Muscle layer of duodenum (tissue), 2 donors: Measurements from ENCODE around the gene CFAP61.

Experiments
- H3K27ac ChIP-seq: one replicate; pipeline ENCODE4 v1.7.0; 2013; ENCODE audit warnings: mild to moderate bottlenecking, low read length
- H3K27me3 ChIP-seq: one replicate; pipeline ENCODE4 v1.7.0; 2013; ENCODE audit warnings: low read depth, mild to moderate bottlenecking, control low read depth, low read length
- H3K36me3 ChIP-seq, 2 donors: one replicate each; pipeline ENCODE4 v1.7.0; 2013; ENCODE audit warnings: low read length in 2 of 2, control low read depth in 1 of 2, mild to moderate bottlenecking in 1 of 2; ENCODE audit not compliant: insufficient read depth in 2 of 2, control insufficient read depth in 1 of 2
- H3K4me1 ChIP-seq, 2 donors: one replicate each; pipeline ENCODE4 v1.7.0; 2013; ENCODE audit warnings: low read length in 2 of 2, mild to moderate bottlenecking in 2 of 2, control low read depth in 1 of 2, moderate library complexity in 1 of 2; ENCODE audit not compliant: insufficient read depth in 2 of 2, control insufficient read depth in 1 of 2
- H3K4me3 ChIP-seq, 2 donors: one replicate each; pipeline ENCODE4 v1.7.0; 2013; ENCODE audit warnings: low read length in 2 of 2, low read depth in 1 of 2, mild to moderate bottlenecking in 1 of 2
- H3K9me3 ChIP-seq, 2 donors: one replicate each; pipeline ENCODE4 v1.7.0; 2013; ENCODE audit warnings: low read length in 2 of 2, control low read depth in 1 of 2, mild to moderate bottlenecking in 1 of 2; ENCODE audit not compliant: control insufficient read depth in 1 of 2
- donor health status: healthy.

CFAP61 gene

DNA sequence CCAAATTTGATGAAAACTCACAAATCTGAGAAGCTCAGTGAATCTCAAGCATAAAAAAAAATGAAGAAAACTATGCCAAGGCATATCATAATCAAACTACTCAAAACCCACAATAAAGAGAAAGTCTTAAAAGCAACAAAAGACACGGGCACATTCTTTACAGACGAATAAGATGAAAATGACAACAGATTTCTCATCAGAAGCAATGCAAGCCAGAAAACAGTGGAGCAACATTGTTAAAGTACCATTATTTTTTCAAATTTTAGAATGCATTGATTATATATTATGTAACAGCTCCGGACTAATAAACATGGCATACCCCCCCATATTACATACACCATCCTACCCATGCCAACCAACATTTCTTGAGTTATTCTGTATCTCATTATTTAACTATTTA, 260.2 kb downstream of the CFAP61 start:
- H3K9me3 ChIP-seq: no peaks in the 10 kb centered on the region
- no peaks in the 10 kb centered on the region for H3K4me1 ChIP-seq
- H3K4me3 ChIP-seq: no peak overlapping the region
- no peaks in the 10 kb centered on the region for H3K36me3 ChIP-seq
- H3K27me3 ChIP-seq: no peaks in the 10 kb centered on the region
- H3K27ac ChIP-seq: no peak overlapping the region

DNA sequence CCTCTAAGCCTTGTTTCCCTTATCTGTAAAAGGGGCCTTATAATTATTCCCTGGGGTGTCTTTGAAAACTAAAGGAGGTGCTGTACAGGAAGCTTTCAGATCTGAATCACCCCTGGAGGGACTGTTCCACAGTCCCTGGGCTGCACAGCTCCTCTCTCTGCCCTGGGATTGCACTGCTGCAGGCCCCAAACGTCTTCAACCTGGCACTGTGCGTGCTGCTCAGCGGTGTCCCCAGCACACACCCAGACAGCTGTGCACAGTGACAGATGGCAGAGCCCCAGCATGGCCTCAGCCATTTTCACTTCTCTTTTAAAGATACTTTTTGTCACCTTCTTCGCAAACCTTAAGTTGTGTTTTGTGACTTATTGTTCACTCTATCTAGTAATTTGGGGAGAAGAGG, 264.9 kb downstream of the CFAP61 start:
- Histone ChIP-seq H3K4me3 (no peak overlapping the region), H3K27ac (no peak overlapping the region), H3K4me1 (no peaks in the 10 kb centered on the region), H3K9me3 (peaks cover 0 to 5% of the 10 kb centered on the region in 2 donors), H3K36me3 (no peaks in the 10 kb centered on the region), H3K27me3 (no peaks in the 10 kb centered on the region)

DNA sequence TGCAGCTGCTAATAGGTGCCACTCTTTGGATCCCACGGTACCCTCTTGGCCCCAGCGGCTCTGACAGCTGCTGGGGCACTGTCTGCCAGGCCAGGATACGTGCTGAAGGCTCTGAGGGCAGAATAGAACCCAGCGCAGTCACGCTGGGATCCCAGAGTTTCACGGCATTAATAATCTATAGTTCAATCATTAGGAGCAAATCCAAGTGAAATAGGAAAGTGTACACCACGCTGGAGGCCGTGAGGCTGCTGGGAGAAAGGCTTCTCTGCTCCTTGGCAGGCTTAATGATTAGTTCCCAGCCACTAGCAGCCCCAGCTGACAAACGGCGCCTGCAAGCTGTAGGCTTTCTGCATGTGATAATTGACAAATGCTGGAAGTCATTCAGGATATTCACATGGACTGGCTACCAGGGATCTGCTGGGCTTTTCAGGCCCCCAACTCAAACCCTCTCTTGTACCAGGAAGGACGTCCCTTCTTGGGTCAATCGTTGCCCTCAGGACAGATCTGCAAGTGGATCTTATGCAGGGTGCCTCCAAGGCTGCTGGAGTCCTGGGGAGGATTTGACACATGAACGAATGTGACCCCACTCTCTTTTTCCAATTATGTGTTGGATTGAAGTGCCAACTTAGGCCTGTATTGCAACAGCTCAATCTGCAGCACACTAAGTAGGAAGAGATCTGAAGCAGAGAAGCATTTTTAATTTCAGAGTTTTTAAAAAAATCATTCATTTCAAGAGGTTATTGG, 265.5 kb downstream of the CFAP61 start:
- Histone ChIP-seq H3K27ac (no peak overlapping the region), H3K27me3 (no peaks in the 10 kb centered on the region), H3K4me3 (no peak overlapping the region), H3K4me1 (no peaks in the 10 kb centered on the region), H3K36me3 (no peaks in the 10 kb centered on the region), H3K9me3 (peaks cover 0 to 5% of the 10 kb centered on the region in 2 donors)

DNA sequence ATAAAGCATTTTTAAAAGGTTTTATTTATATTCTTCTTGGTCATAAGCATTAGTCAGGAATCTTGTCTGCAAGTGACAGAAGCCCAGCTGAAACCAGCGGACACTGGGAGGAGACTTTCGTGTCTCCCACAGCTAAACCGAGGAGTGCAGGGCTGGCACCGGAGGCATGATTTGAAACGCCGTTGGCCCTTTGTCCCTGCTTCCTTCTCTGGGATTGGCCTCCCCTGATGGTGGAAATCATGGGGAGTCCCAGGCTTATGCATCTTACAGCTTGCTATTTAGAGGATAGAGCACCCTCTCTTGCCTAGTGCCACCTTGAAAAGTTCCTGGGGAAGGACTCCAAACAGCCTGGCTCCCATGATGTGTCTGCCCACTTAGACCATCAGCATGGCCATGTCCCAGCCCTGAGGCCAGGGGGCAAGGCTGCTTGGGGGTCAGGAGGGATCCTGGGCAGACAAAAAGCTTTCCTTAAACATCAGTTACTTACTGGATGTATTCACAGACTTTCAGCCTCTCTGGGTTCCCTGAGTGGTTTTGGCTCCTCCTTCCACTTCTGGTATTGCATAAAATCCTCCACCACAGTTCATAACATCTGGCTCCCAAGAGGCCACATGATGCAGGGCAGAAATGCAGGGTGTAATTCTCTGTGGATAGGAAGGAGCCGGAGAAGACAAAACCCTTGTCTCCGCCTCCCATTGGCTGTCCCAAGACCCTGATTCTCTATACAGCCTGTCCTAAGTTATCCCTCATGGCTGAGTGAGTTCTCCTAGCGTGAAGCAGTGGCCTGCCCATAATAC, 266.2 kb downstream of the CFAP61 start:
- peaks cover 0 to 5% of the 10 kb centered on the region in 2 donors for H3K9me3 ChIP-seq
- no peaks in the 10 kb centered on the region for H3K36me3 ChIP-seq
- no peak overlapping the region for H3K27ac ChIP-seq
- H3K4me3 ChIP-seq: no peak overlapping the region
- H3K4me1 ChIP-seq: no peaks in the 10 kb centered on the region
- no peaks in the 10 kb centered on the region for H3K27me3 ChIP-seq

DNA sequence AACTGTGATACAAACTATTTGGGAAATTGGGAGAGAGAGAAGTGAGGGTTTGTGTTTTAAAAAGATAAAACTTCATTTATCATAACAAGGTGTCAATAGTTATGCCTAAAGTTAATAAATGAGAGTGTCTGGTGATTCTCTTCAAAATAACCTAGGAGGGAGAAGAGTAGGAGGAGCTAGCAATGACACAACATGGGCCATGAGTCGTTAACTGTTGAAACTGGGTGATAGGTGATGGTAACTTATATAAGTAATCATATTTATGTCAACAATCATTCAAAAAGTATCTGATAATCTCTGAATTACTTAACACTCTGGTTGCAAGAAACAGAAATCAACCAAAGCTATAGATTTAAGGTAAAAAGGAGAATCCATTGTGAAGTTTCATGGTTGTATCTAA, 268.8 kb downstream of the CFAP61 start:
- Histone ChIP-seq H3K4me3 (no peak overlapping the region), H3K4me1 (no peaks in the 10 kb centered on the region), H3K27me3 (no peaks in the 10 kb centered on the region), H3K36me3 (no peaks in the 10 kb centered on the region), H3K27ac (no peak overlapping the region), H3K9me3 (peaks cover 0 to 5% of the 10 kb centered on the region in 2 donors)

DNA sequence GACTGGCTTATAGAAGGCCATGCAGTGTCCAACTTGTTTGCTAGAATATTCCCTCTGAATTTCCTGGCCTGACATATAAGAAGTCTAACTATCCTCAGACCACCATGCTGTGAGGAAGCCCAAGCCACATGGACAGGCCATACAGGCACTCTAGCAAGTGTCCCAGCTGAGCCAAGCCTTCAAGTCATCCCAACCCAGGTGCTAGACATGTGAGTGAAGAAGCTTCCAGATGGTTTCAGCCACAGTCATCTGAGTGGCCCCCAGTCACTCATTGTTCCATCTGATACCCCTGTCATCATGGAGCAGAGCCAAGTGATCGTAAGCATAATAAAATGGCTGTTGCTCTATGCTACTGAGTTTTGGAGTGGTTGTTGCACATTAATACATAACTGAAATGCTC, 269.6 kb downstream of the CFAP61 start:
- Histone ChIP-seq H3K4me3 (no peak overlapping the region), H3K9me3 (peaks cover 0 to 5% of the 10 kb centered on the region in 2 donors), H3K27me3 (no peaks in the 10 kb centered on the region), H3K27ac (no peak overlapping the region), H3K36me3 (no peaks in the 10 kb centered on the region), H3K4me1 (no peaks in the 10 kb centered on the region)

DNA sequence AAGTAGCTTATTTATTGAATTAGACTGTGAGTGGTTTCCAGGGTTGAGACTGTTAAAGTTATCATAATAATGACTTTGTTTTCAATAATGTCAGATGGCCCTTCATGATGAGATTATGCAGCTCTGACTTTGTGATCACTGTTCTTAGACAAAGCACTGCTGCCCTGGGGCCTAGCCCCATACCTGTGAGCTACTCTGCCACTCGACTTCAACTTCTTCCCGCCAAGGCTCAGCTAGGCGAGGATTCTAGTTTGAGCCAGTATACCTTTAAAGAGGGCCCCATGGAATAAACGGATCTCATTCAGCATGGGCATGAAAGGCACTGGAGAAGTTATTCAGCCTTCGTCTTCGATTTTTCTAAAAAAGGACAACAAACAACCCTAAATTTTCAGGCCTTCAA, 270.6 kb downstream of the CFAP61 start:
- Histone ChIP-seq H3K36me3 (no peaks in the 10 kb centered on the region), H3K9me3 (peaks cover 0 to 5% of the 10 kb centered on the region in 2 donors), H3K4me3 (no peak overlapping the region), H3K4me1 (no peaks in the 10 kb centered on the region), H3K27me3 (no peaks in the 10 kb centered on the region), H3K27ac (no peak overlapping the region)

DNA sequence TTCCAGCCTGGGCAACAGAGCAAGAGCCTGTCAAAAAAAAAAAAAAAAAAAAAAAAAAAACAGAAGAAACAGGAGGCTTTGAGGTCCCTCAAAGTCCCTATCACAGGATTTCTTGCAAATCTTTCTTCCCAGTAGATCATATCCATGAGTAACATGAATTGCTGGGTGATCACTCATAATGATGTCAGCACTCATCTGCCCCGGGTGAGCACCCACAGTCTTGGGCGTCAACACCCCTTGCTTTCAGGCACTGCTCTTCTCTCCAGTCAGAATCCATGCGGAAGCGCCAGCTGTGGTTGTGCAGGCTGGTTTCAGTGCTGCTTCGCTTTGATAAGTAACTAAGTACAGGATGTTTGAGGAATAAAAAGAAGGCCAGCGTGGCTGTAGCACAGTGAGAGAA, 275.4 kb downstream of the CFAP61 start:
- no peaks in the 10 kb centered on the region for H3K9me3 ChIP-seq
- H3K27ac ChIP-seq: no peak overlapping the region
- no peaks in the 10 kb centered on the region for H3K27me3 ChIP-seq
- H3K4me3 ChIP-seq: no peak overlapping the region
- H3K4me1 ChIP-seq: no peaks in the 10 kb centered on the region
- no peaks in the 10 kb centered on the region for H3K36me3 ChIP-seq

DNA sequence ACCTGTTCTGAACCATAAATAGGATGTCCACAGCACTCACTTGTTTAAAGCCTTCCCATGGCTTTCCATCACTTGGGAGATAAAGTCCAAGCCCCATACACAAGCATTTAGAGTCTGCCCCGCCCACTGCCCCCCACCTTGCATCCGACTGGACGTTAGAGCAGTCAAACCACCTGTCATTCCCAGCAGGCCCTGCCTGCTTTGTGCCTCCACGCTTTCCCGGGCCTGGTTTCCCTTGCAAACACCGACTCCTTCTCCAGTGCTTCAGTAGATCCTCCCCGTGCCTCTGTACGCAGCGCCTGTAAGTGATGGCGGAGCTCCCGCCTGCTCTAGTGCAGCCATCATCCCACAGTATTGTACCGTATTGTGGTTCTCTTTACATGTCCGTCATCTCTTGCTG, 277.2 kb downstream of the CFAP61 start:
- Histone ChIP-seq H3K9me3 (no peaks in the 10 kb centered on the region), H3K27me3 (no peaks in the 10 kb centered on the region), H3K4me3 (no peak overlapping the region), H3K36me3 (no peaks in the 10 kb centered on the region), H3K27ac (no peak overlapping the region), H3K4me1 (no peaks in the 10 kb centered on the region)

DNA sequence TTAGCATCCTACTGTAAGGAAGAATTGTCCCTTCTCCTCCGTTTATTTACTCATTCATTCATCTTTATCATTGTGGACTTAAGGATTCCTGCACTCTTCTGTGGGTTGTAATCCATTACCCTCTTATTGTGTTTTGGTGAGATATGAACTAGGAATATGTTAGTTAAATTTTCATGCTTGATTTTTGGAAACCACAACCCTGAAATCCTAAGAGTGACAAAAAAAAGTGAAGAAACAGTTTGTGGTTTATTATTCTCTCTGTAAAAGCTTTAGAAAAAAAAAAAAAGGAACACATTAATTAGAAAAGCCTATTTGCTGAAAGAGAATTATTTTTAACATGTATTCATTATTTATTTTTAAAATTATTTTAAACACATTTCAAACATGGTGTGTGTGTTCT, 278.8 kb downstream of the CFAP61 start:
- H3K9me3 ChIP-seq: no peaks in the 10 kb centered on the region
- no peaks in the 10 kb centered on the region for H3K36me3 ChIP-seq
- H3K27me3 ChIP-seq: no peaks in the 10 kb centered on the region
- H3K4me1 ChIP-seq: no peaks in the 10 kb centered on the region
- H3K27ac ChIP-seq: no peak overlapping the region
- no peak overlapping the region for H3K4me3 ChIP-seq

DNA sequence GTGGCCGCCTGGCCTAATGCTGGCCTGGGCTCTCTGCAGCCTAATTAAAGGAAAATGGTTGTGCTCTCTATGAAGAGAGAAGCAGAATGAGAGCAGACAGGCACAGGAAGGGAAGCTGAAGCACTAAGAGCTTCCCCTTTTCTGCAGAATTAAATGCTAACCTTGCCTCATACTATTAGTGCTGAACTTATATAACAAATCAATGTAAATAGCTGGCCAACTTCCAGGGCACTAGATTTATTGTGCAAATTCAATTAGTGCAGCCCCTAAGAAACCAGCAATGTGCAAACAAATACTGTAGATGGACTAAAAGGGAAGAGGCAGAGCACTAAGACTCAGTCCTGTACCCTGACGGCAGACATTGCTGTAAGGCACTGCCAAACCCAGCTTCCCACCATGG, 279.5 kb downstream of the CFAP61 start:
- H3K9me3 ChIP-seq: no peaks in the 10 kb centered on the region
- H3K36me3 ChIP-seq: no peaks in the 10 kb centered on the region
- H3K27me3 ChIP-seq: no peaks in the 10 kb centered on the region
- H3K27ac ChIP-seq: no peak overlapping the region
- no peaks in the 10 kb centered on the region for H3K4me1 ChIP-seq
- no peak overlapping the region for H3K4me3 ChIP-seq
